ENCODE measurements around the gene COX20. TPM values are rescaled to one million over a fixed set of nuclear protein-coding genes. Genes with fewer than 3 reads are reported as not detected.

Gene COX20
- total and polyA plus RNA-seq, 9 donors, result 25.2 to 107 (median 37.7) TPM

- H3K27me3 ChIP-seq, result no peaks in the 10 kb centered on the region
- intact Hi-C loops (cut with DNase I), result loop anchor here in 2 of 4 donors (2.0 to 10.0 kb wide), 2 partner anchors 105 to 211 kb away; partner anchors contain the start of gene DESI2 (in 1 of the 2)
- H3K36me3 ChIP-seq, result no peaks in the 10 kb centered on the region
- H3K9me3 ChIP-seq, result no peaks in the 10 kb centered on the region
- peaks cover 4% of the 10 kb centered on the region for H3K4me1 ChIP-seq (ENCODE audit: insufficient read depth)
- no peak for TF ChIP-seq EP300 (IDR thresholded peaks at IDR 0.05)
- TF ChIP-seq POLR2A (IDR thresholded peaks at IDR 0.05), result no peak
- no peak for TF ChIP-seq CTCF (IDR thresholded peaks at IDR 0.05)
- WGBS, 3 donors, result 68 to 92% (median 78%) methylated on average over 3 of the region's 3 CpGs
- H3K27ac ChIP-seq, result peak overlapping the region in 1 of 2 donors; percentile 98
- no peak for DNase-seq
- no peak overlapping the region for H3K4me3 ChIP-seq
Observed at GRCh38 chr1:244865820-244866219, 30.4 kb downstream of the COX20 start.

GRCh38 chr1:244866355-244866754 is 30.9 kb downstream of the COX20 start:
- intact Hi-C loops (cut with DNase I), result loop anchor here in 1 of 4 donors (10.0 kb wide), 1 partner anchor 212 kb away; the partner anchor contains the start of gene DESI2

GRCh38 chr1:244868484-244869363 is 33.3 kb downstream of the COX20 start:
- Histone ChIP-seq H3K9me3 (no peaks in the 10 kb centered on the region), H3K4me1 (ENCODE audit: insufficient read depth) (peaks cover 4% of the 10 kb centered on the region), H3K4me3 (no peak overlapping the region), H3K36me3 (no peaks in the 10 kb centered on the region), H3K27me3 (no peaks in the 10 kb centered on the region), H3K27ac (no peak overlapping the region)
- TF ChIP-seq CTCF (IDR thresholded peaks at IDR 0.05) (no peak), EP300 (IDR thresholded peaks at IDR 0.05) (no peak), POLR2A (IDR thresholded peaks at IDR 0.05) (no peak)
- intact Hi-C loops (cut with DNase I), result loop anchor here in 1 of 4 donors (10.0 kb wide), 1 partner anchor 214 kb away; the partner anchor contains the start of gene DESI2
- 93 to 94% (median 94%) methylated on average over 23 of the region's 23 CpGs for WGBS, 3 donors
- no peak for DNase-seq

More at GRCh38 chr1:244866355-244866754, 30.9 kb downstream of the COX20 start:
- H3K9me3 ChIP-seq, result no peaks in the 10 kb centered on the region
- 88 to 94% (median 92%) methylated on average over 1 of the region's 1 CpG for WGBS, 3 donors
- no peaks in the 10 kb centered on the region for H3K36me3 ChIP-seq
- TF ChIP-seq CTCF (IDR thresholded peaks at IDR 0.05) (no peak), POLR2A (IDR thresholded peaks at IDR 0.05) (no peak), EP300 (IDR thresholded peaks at IDR 0.05) (no peak)
- no peak for DNase-seq
- no peak overlapping the region for H3K27ac ChIP-seq
- H3K4me3 ChIP-seq, result no peak overlapping the region
- H3K27me3 ChIP-seq, result no peaks in the 10 kb centered on the region
- peaks cover 4% of the 10 kb centered on the region for H3K4me1 ChIP-seq (ENCODE audit: insufficient read depth)

- no peak overlapping the region for H3K4me3 ChIP-seq
- no peaks in the 10 kb centered on the region for H3K36me3 ChIP-seq
- H3K4me1 ChIP-seq (ENCODE audit: insufficient read depth), result peaks cover 4% of the 10 kb centered on the region
- 93 to 94% (median 94%) methylated on average over 12 of the region's 12 CpGs for WGBS, 3 donors
- intact Hi-C loops (cut with DNase I), result loop anchor here in 1 of 4 donors (10.0 kb wide), 1 partner anchor 215 kb away; the partner anchor contains the start of gene DESI2
- DNase-seq, result no peak
- no peaks in the 10 kb centered on the region for H3K27me3 ChIP-seq
- no peaks in the 10 kb centered on the region for H3K9me3 ChIP-seq
- H3K27ac ChIP-seq, result no peak overlapping the region
- TF ChIP-seq POLR2A (IDR thresholded peaks at IDR 0.05) (no peak), EP300 (IDR thresholded peaks at IDR 0.05) (no peak), CTCF (IDR thresholded peaks at IDR 0.05) (no peak)
Observed at GRCh38 chr1:244869364-244869827, 33.9 kb downstream of the COX20 start.

Data from ovary (tissue), 9 donors.